Body of pancreas (tissue), 4 donors: Measurements from ENCODE around the gene PLTP.

Source experiments
- CTCF ChIP-seq, 7 experiments: fragments of 450-650 bp in 4 of 7; fragments of 200-600 bp in 3 of 7; sonication (generic) in 3 of 7; IDR thresholded peaks; one replicate each; pipeline ENCODE4 v1.5.1; 2016 to 2019; ENCODE audit warnings: antibody characterized with exemption in 7 of 7
- POLR2A ChIP-seq, 3 donors: fragments of 450-650 bp; IDR thresholded peaks; one replicate each; pipeline ENCODE4 v1.6.1; 2016; ENCODE audit warnings: antibody characterized with exemption in 3 of 3, mild to moderate bottlenecking in 2 of 3

GRCh38 chr20:45848969-45849582 is 62.9 kb downstream of the PLTP start:
- TF ChIP-seq CTCF (IDR thresholded peaks at IDR 0.05) (no peak), POLR2A (IDR thresholded peaks at IDR 0.05) (no peak)
